HG03520 (cell line): ENCODE results near the gene CACNB2.
A peak's percentile ranks its signal among the peaks of the same experiment; 100 is the strongest.
"Not testable (repeated sequence)": the region's sequence is repeated elsewhere in the genome, so short reads cannot be mapped to it uniquely, and the experiment has no call there.

Source experiments
- ATAC-seq: cut with Tn5 transposase; IDR thresholded peaks from one replicate; pipeline ENCODE4 v1.9.1; 2021; ENCODE audit warnings: mild to moderate bottlenecking, moderate library complexity; ENCODE audit not compliant: unreplicated experiment

Gene CACNB2

GRCh38 chr10:18438361-18439126 lies 298.3 kb downstream of the CACNB2 start:
- no peak for ATAC-seq

- ATAC-seq: no peak
Measured at GRCh38 chr10:18439601-18440000, 299.4 kb downstream of the CACNB2 start.

- ATAC-seq: not testable (repeated sequence)
Measured at GRCh38 chr10:18445635-18446034, 305.4 kb downstream of the CACNB2 start.

- no peak for ATAC-seq
Measured at GRCh38 chr10:18446205-18446604, 306.0 kb downstream of the CACNB2 start.

GRCh38 chr10:18449611-18450026 lies 309.4 kb downstream of the CACNB2 start:
- peak; percentile 32 for ATAC-seq

- peak; percentile 49 for ATAC-seq
Measured at GRCh38 chr10:18450298-18450697, 310.1 kb downstream of the CACNB2 start.

GRCh38 chr10:18455086-18455884 lies 315.1 kb downstream of the CACNB2 start:
- no peak for ATAC-seq

GRCh38 chr10:18456984-18457383 lies 316.8 kb downstream of the CACNB2 start:
- ATAC-seq: peak; percentile 98

- ATAC-seq: no peak
Measured at GRCh38 chr10:18460032-18460431, 319.8 kb downstream of the CACNB2 start.

GRCh38 chr10:18463673-18464211 lies 323.5 kb downstream of the CACNB2 start:
- no peak for ATAC-seq

- ATAC-seq: no peak
Measured at GRCh38 chr10:18469125-18469524, 328.9 kb downstream of the CACNB2 start.

GRCh38 chr10:18472977-18473376 lies 332.8 kb downstream of the CACNB2 start:
- no peak for ATAC-seq

GRCh38 chr10:18473424-18474117 lies 333.3 kb downstream of the CACNB2 start:
- ATAC-seq: no peak

GRCh38 chr10:18474118-18474455 lies 333.9 kb downstream of the CACNB2 start:
- ATAC-seq: no peak

- no peak for ATAC-seq
Measured at GRCh38 chr10:18476076-18476647, 335.9 kb downstream of the CACNB2 start.

GRCh38 chr10:18478354-18478753 lies 338.1 kb downstream of the CACNB2 start:
- ATAC-seq: no peak

- no peak for ATAC-seq
Measured at GRCh38 chr10:18479502-18479901, 339.3 kb downstream of the CACNB2 start.

- ATAC-seq: no peak
Measured at GRCh38 chr10:18483516-18484186, 343.4 kb downstream of the CACNB2 start.

GRCh38 chr10:18486438-18486837 lies 346.2 kb downstream of the CACNB2 start:
- ATAC-seq: no peak

- no peak for ATAC-seq
Measured at GRCh38 chr10:18490755-18491154, 350.5 kb downstream of the CACNB2 start.
